GM18873 (cell line): ENCODE results near the gene ZNF200.

ENCODE experiments used
- ATAC-seq: cut with Tn5 transposase; IDR thresholded peaks from one replicate; pipeline ENCODE4 v1.9.1; 2021; ENCODE audit warnings: mild to moderate bottlenecking, moderate library complexity, moderate number of reproducible peaks; ENCODE audit not compliant: unreplicated experiment, low FRiP score

ZNF200 gene

GRCh38 chr16:3180445-3180878 lies 54.5 kb downstream of the ZNF200 start:
- ATAC-seq = no peak

- no peak for ATAC-seq
These were observed 55.3 kb downstream of the ZNF200 start for GRCh38 chr16:3179651-3180050.

GRCh38 chr16:3175157-3176093 lies 59.5 kb downstream of the ZNF200 start:
- ATAC-seq = no peak

- ATAC-seq = no peak
These were observed 60.3 kb downstream of the ZNF200 start for GRCh38 chr16:3174618-3175148.

GRCh38 chr16:3173892-3174617 lies 60.9 kb downstream of the ZNF200 start:
- ATAC-seq = no peak
